Trophoblast cell (in vitro differentiated cells and primary cell): Measurements from ENCODE around the gene AMBRA1.

Experiments used
- DNase-seq, 2 donors: peaks; one replicate each; pipeline ENCODE4 v3.0.0-alpha.2; 2016
- H2AFZ ChIP-seq: 2 replicates; pipeline ENCODE4 v1.6.1; 2013; ENCODE audit warnings: low read length, moderate library complexity, mild to moderate bottlenecking; ENCODE audit not compliant: insufficient read depth, poor library complexity
- H2AK5ac ChIP-seq: 2 replicates; pipeline ENCODE4 v1.6.1; 2013; ENCODE audit warnings: mild to moderate bottlenecking, low read length
- H2BK120ac ChIP-seq: 2 replicates; pipeline ENCODE4 v1.6.1; 2013; ENCODE audit warnings: low read length, mild to moderate bottlenecking, moderate library complexity; ENCODE audit not compliant: insufficient read depth, poor library complexity
- H2BK12ac ChIP-seq: 2 replicates; pipeline ENCODE4 v1.6.1; 2013; ENCODE audit warnings: mild to moderate bottlenecking, low read length, moderate library complexity
- H2BK5ac ChIP-seq: 2 replicates; pipeline ENCODE4 v1.6.1; 2013; ENCODE audit warnings: low read length, low read depth, moderate library complexity, mild to moderate bottlenecking; ENCODE audit not compliant: poor library complexity
- H3K14ac ChIP-seq: 2 replicates; pipeline ENCODE4 v1.6.1; 2013; ENCODE audit warnings: mild to moderate bottlenecking, low read length
- H3K18ac ChIP-seq: 2 replicates; pipeline ENCODE4 v1.6.1; 2013; ENCODE audit warnings: mild to moderate bottlenecking, low read length
- H3K23ac ChIP-seq: 2 replicates; pipeline ENCODE4 v1.6.1; 2013; ENCODE audit warnings: low read length
- H3K27ac ChIP-seq: 2 replicates; pipeline ENCODE4 v1.5.1; 2013; ENCODE audit warnings: low read depth, mild to moderate bottlenecking, inconsistent platforms, low read length, moderate library complexity
- H3K27me3 ChIP-seq: 2 replicates; pipeline ENCODE4 v1.6.1; 2013; ENCODE audit warnings: inconsistent platforms, mild to moderate bottlenecking, low read length, moderate library complexity; ENCODE audit not compliant: insufficient read depth
- H3K36me3 ChIP-seq, 2 experiments: 1 replicate in 1 of 2; 2 replicates in 1 of 2; pipeline ENCODE4 v1.6.1; 2013; ENCODE audit warnings: low read length in 2 of 2, mild to moderate bottlenecking in 2 of 2, moderate library complexity in 1 of 2; ENCODE audit not compliant: insufficient read depth in 2 of 2, control insufficient read depth in 1 of 2
- H3K4ac ChIP-seq: 2 replicates; pipeline ENCODE4 v1.6.1; 2013; ENCODE audit warnings: low read depth, mild to moderate bottlenecking, low read length, moderate library complexity
- H3K4me1 ChIP-seq, 2 experiments: 1 replicate in 1 of 2; 2 replicates in 1 of 2; pipeline ENCODE4 v1.6.1; 2013; ENCODE audit warnings: low read length in 2 of 2, mild to moderate bottlenecking in 2 of 2, moderate library complexity in 1 of 2; ENCODE audit not compliant: insufficient read depth in 2 of 2, control insufficient read depth in 1 of 2
- H3K4me2 ChIP-seq: 2 replicates; pipeline ENCODE4 v1.6.1; 2013; ENCODE audit warnings: inconsistent platforms, mild to moderate bottlenecking, low read length, moderate library complexity
- H3K4me3 ChIP-seq: 2 replicates; pipeline ENCODE4 v1.5.1; 2013; ENCODE audit warnings: mild to moderate bottlenecking, low read depth, low read length, inconsistent platforms
- H3K79me1 ChIP-seq: one replicate; pipeline ENCODE4 v1.6.1; 2013; ENCODE audit warnings: low read length
- H3K79me2 ChIP-seq: 2 replicates; pipeline ENCODE4 v1.6.1; 2013; ENCODE audit warnings: low read length, mild to moderate bottlenecking; ENCODE audit not compliant: control insufficient read depth, insufficient read depth, poor library complexity
- H3K9ac ChIP-seq: 2 replicates; pipeline ENCODE4 v1.6.1; 2013; ENCODE audit warnings: mild to moderate bottlenecking, low read length
- H3K9me3 ChIP-seq: 2 replicates; pipeline ENCODE4 v1.6.1; 2013; ENCODE audit warnings: low read depth, mild to moderate bottlenecking, control low read depth, inconsistent platforms, low read length; ENCODE audit not compliant: insufficient read depth
- H4K12ac ChIP-seq: 2 replicates; pipeline ENCODE4 v1.6.1; 2013; ENCODE audit warnings: low read depth, mild to moderate bottlenecking, low read length, moderate library complexity
- H4K8ac ChIP-seq: 2 replicates; pipeline ENCODE4 v1.6.1; 2013; ENCODE audit warnings: low read depth, mild to moderate bottlenecking, low read length, moderate library complexity
- H4K91ac ChIP-seq: one replicate; pipeline ENCODE4 v1.6.1; 2013; ENCODE audit warnings: low read depth, mild to moderate bottlenecking, low read length, moderate library complexity
- WGBS: extraction: QIAGEN DNeasy Blood & Tissue Kit; methylation state at CpG from one replicate; pipeline ENCODE4 v1.1.7; 2013; ENCODE audit warnings: missing lambda C conversion rate; ENCODE audit not compliant: insufficient read length, insufficient coverage; ENCODE audit errors: extremely low coverage; 5-methylcytosine and 5-hydroxymethylcytosine counted together

AMBRA1 gene

DNA sequence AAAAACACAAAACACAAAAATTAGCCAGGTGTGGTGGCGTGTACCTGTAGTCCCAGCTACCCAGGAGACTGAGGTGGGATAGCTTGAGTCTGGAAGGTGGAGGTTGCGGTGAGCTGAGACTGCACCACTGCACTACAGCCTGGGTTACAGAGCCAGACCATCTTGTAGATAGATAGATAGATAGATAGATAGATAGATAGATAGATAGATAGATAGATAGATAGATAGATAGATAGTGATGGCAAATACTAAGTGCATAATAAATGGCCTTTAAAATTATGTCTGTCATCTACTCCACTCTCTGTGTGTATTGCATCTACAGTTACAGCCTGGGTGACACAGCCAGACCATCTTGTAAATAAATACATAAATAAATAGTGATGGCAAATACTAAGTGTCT, 146.3 kb downstream of the AMBRA1 start:
- Histone ChIP-seq H3K9me3 (no peaks in the 10 kb centered on the region), H4K8ac (no peak overlapping the region), H2AFZ (no peak overlapping the region), H2AK5ac (no peak overlapping the region), H3K14ac (no peak overlapping the region), H3K18ac (no peak overlapping the region), H3K27ac (no peak overlapping the region), H3K4ac (no peak overlapping the region), H2BK12ac (no peak overlapping the region), H2BK5ac (no peak overlapping the region), H3K4me1 (no peaks in the 10 kb centered on the region), H3K27me3 (no peaks in the 10 kb centered on the region), H4K91ac (no peak overlapping the region), H3K79me2 (no peaks in the 10 kb centered on the region), H3K4me3 (no peak overlapping the region), H3K36me3 (peaks cover 0 to 4% of the 10 kb centered on the region in 2 experiments), H3K23ac (no peak overlapping the region), H4K12ac (no peak overlapping the region), H3K4me2 (no peak overlapping the region), H2BK120ac (no peak overlapping the region), H3K9ac (no peak overlapping the region), H3K79me1 (no peaks in the 10 kb centered on the region)
- DNase-seq: no peak
- WGBS: no CpG with 5 or more reads among the region's 2 CpGs

DNA sequence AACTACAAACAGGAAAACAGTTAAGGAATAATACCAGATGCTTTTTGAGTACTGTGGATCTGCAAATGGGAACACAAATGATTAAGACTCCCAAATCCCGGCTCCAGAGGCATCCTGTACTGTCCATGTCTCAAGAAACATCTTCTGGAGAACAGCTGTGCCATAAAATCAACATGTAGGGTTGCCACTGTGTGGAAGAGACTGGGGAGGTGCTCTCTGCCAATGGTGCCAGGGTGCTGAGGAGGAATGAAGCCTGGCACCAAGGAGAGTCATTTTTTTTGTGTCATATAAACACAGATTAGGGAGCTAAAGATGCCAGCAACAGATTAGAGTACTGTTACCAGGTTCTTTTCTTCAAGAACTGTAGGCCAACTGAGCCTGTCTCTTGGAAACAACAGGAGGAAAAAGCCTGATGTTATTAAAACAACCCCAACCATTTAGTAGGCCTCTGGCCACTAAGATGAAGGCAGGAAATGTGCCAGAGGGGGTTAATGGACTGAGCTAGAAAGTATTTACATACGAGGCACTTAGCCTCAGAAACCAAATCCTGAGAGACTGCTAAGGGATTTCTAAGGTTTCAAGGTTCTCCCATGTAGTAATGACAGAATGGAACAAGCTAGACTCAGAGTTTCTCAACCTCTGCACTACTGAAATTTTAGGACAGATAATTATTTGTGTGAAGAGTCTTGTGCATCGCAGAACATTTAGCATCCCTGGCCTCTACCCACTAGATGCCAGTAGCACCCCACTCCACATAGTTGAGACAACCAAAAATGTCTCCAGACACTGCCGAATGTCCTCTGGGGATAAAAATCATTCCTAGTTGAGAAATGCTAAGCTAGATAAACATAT, 147.7 kb downstream of the AMBRA1 start:
- no peaks in the 10 kb centered on the region for H3K4me1 ChIP-seq
- WGBS: no CpG with 5 or more reads among the region's 4 CpGs

DNA sequence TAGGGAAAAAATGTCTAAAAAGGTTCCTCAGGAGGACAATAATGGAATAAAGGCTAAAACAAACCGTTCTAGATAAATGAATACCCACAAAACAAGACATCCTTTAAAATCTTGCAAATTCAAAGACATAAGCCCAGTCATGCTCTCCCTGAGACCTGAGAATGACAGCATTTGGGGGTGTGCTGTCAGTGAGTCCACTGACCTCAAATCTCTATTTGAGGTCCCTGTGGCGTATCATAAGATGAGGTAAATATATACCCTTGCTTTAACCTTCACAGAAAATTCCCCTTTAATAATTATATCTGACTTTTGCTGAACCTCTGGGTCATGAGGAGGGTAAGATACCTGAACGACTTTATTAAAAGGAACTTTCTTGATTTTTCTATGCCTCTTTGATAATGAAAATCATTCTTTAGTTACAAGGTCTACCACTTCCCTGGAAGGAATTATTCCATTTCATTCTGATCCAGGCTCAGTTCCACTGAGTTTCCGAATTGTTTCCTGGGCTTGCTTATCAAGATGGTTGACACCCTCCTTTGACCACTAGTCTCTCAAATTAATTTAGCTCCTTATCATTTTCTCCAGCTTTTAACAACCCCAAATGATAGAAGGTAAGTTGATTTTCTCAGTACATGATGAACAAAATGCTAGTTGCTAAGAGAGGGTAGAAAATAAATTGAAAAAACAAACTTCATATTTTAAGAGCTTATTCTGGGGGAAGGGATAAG, 148.5 kb downstream of the AMBRA1 start:
- no CpG with 5 or more reads among the region's 4 CpGs for WGBS
- H3K9ac ChIP-seq: no peak overlapping the region

More for the DNA sequence above, 147.7 kb downstream of the AMBRA1 start:
- Histone ChIP-seq H3K27me3 (no peaks in the 10 kb centered on the region), H3K23ac (no peak overlapping the region), H2AK5ac (no peak overlapping the region), H3K36me3 (peaks cover 4 to 10% of the 10 kb centered on the region in 2 experiments), H2BK5ac (no peak overlapping the region), H3K9ac (no peak overlapping the region), H4K8ac (no peak overlapping the region), H3K79me1 (no peaks in the 10 kb centered on the region), H3K4ac (no peak overlapping the region), H3K14ac (no peak overlapping the region), H2BK120ac (no peak overlapping the region), H3K27ac (no peak overlapping the region), H4K91ac (no peak overlapping the region), H3K18ac (no peak overlapping the region), H2BK12ac (no peak overlapping the region), H3K4me3 (no peak overlapping the region), H4K12ac (no peak overlapping the region), H3K9me3 (no peaks in the 10 kb centered on the region), H3K79me2 (no peaks in the 10 kb centered on the region), H2AFZ (no peak overlapping the region), H3K4me2 (no peak overlapping the region)
- DNase-seq: no peak

DNA sequence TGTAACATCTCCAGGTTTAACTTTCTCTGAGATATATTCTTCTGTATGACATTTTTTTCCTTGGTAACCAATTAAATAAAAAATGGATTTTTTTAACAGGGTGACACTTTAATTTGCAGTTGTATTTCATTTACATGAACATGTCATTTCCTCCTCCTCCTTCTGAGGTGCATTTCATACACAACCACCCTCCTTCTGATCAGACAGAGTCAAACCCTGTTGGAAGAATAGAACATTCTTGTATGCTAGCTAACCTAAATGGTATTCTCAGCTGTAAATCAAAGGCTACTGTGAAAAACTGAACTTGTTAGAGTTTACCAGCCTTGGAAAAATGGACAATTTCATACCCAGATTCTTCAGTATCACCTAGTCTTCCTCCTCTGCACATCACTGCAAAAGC, 149.5 kb downstream of the AMBRA1 start:
- Histone ChIP-seq H3K79me1 (no peaks in the 10 kb centered on the region), H4K8ac (no peak overlapping the region), H4K12ac (no peak overlapping the region), H3K4me1 (no peaks in the 10 kb centered on the region), H3K27ac (no peak overlapping the region), H3K23ac (no peak overlapping the region), H3K9ac (no peak overlapping the region), H3K9me3 (no peaks in the 10 kb centered on the region), H3K18ac (no peak overlapping the region), H2BK12ac (no peak overlapping the region), H2AFZ (no peak overlapping the region), H3K14ac (no peak overlapping the region), H2BK5ac (no peak overlapping the region), H2AK5ac (no peak overlapping the region), H3K27me3 (no peaks in the 10 kb centered on the region), H3K4me2 (no peak overlapping the region), H4K91ac (no peak overlapping the region), H3K4ac (no peak overlapping the region), H3K36me3 (peaks cover 4 to 10% of the 10 kb centered on the region in 2 experiments), H2BK120ac (no peak overlapping the region), H3K79me2 (no peaks in the 10 kb centered on the region), H3K4me3 (no peak overlapping the region)
- DNase-seq: no peak

More for the DNA sequence above, 148.5 kb downstream of the AMBRA1 start:
- no peak overlapping the region for H2AK5ac ChIP-seq
- no peak overlapping the region for H3K4ac ChIP-seq
- H4K91ac ChIP-seq: no peak overlapping the region
- no peaks in the 10 kb centered on the region for H3K79me2 ChIP-seq
- H3K27ac ChIP-seq: no peak overlapping the region
- no peak overlapping the region for H3K14ac ChIP-seq
- H4K8ac ChIP-seq: no peak overlapping the region
- H2BK5ac ChIP-seq: no peak overlapping the region
- H3K18ac ChIP-seq: no peak overlapping the region
- H4K12ac ChIP-seq: no peak overlapping the region
- no peaks in the 10 kb centered on the region for H3K4me1 ChIP-seq
- H3K27me3 ChIP-seq: no peaks in the 10 kb centered on the region
- H3K9me3 ChIP-seq: no peaks in the 10 kb centered on the region
- H3K23ac ChIP-seq: no peak overlapping the region
- no peak overlapping the region for H2BK12ac ChIP-seq
- no peak for DNase-seq
- no peak overlapping the region for H2BK120ac ChIP-seq
- H3K79me1 ChIP-seq: no peaks in the 10 kb centered on the region
- H2AFZ ChIP-seq: no peak overlapping the region
- peaks cover 4 to 10% of the 10 kb centered on the region in 2 experiments for H3K36me3 ChIP-seq
- no peak overlapping the region for H3K4me2 ChIP-seq
- no peak overlapping the region for H3K4me3 ChIP-seq
